ENCODE data around the gene SRGAP1. TPM values are rescaled to one million over a fixed set of nuclear protein-coding genes. Genes with fewer than 3 reads are reported as not detected.

Gene SRGAP1
- polyA plus RNA-seq, 1 donor (not counting 4 experiments of a cell fraction or from before 2014, with no cell fraction given) = 4.5 TPM

- no peak overlapping the region for H3K27ac ChIP-seq (ENCODE audit: control insufficient read depth, insufficient read depth, low read length)
- peaks cover 0 to 3% of the 10 kb centered on the region in 2 experiments for H3K36me3 ChIP-seq (ENCODE audit: control insufficient read depth in 2 of 2, extremely low read depth in 1 of 2, insufficient read depth in 2 of 2, low read length in 2 of 2)
- H3K4me2 ChIP-seq (ENCODE audit: control insufficient read depth, extremely low read depth, insufficient read depth, low read depth, low read length) = no peak overlapping the region
- TF ChIP-seq CTCF (optimal IDR thresholded peaks at IDR 0.05 in 1 of 3, IDR thresholded peaks at IDR 0.05 in 1 of 3, conservative IDR thresholded peaks at IDR 0.05 in 1 of 3; ENCODE audit: extremely low read depth in 1 of 3, insufficient read depth in 2 of 3, low read length in 3 of 3) = no peak
- DNase-seq (ENCODE audit: low read depth, low spot score) = no peak
- H3K79me2 ChIP-seq (ENCODE audit: control insufficient read depth, insufficient read depth, low read length) = peaks cover 29% of the 10 kb centered on the region
- H3K9me3 ChIP-seq (ENCODE audit: control insufficient read depth, low read depth, low read length) = no peaks in the 10 kb centered on the region
- H3K4me1 ChIP-seq (ENCODE audit: control insufficient read depth, extremely low read depth, insufficient read depth, low read length) = peaks cover 6% of the 10 kb centered on the region
- no peak overlapping the region for H3K4me3 ChIP-seq (ENCODE audit: control insufficient read depth in 2 of 3, extremely low read depth in 1 of 3, insufficient read depth in 2 of 3, low read depth in 1 of 3, low read length in 3 of 3)
- no peak for FAIRE-seq
- dilution Hi-C loops (cut with MboI; ENCODE audit: extremely low pct_ligation_motif_present, low sequenced_read_pairs) = no loop called here
- no peak overlapping the region for H3K9ac ChIP-seq (ENCODE audit: control insufficient read depth, extremely low read depth, insufficient read depth, low read length)
- no peak overlapping the region for H2AFZ ChIP-seq (ENCODE audit: control insufficient read depth, low read length)
- H4K20me1 ChIP-seq (ENCODE audit: control insufficient read depth, extremely low read depth, insufficient read depth, low read length) = no peaks in the 10 kb centered on the region
- H3K27me3 ChIP-seq (ENCODE audit: control insufficient read depth, extremely low read depth, insufficient read depth, low read length) = no peaks in the 10 kb centered on the region
- H3K9me1 ChIP-seq (ENCODE audit: control insufficient read depth, extremely low read depth, insufficient read depth, low read length) = no peaks in the 10 kb centered on the region
These were observed 100.2 kb downstream of the SRGAP1 start for GRCh38 chr12:63944586-63945228.

GRCh38 chr12:63945777-63946176, 101.3 kb downstream of the SRGAP1 start:
- Histone ChIP-seq H3K27me3 (ENCODE audit: control insufficient read depth, extremely low read depth, insufficient read depth, low read length) (no peaks in the 10 kb centered on the region), H3K4me1 (ENCODE audit: control insufficient read depth, extremely low read depth, insufficient read depth, low read length) (peaks cover 6% of the 10 kb centered on the region), H3K27ac (ENCODE audit: control insufficient read depth, insufficient read depth, low read length) (no peak overlapping the region), H3K36me3 (ENCODE audit: control insufficient read depth in 2 of 2, extremely low read depth in 1 of 2, insufficient read depth in 2 of 2, low read length in 2 of 2) (peaks cover 2 to 3% of the 10 kb centered on the region in 2 experiments), H3K4me3 (ENCODE audit: control insufficient read depth in 2 of 3, extremely low read depth in 1 of 3, insufficient read depth in 2 of 3, low read depth in 1 of 3, low read length in 3 of 3) (no peak overlapping the region), H3K79me2 (ENCODE audit: control insufficient read depth, insufficient read depth, low read length) (peaks cover 26% of the 10 kb centered on the region), H3K9ac (ENCODE audit: control insufficient read depth, extremely low read depth, insufficient read depth, low read length) (no peak overlapping the region), H3K9me3 (ENCODE audit: control insufficient read depth, low read depth, low read length) (no peaks in the 10 kb centered on the region), H3K4me2 (ENCODE audit: control insufficient read depth, extremely low read depth, insufficient read depth, low read depth, low read length) (no peak overlapping the region), H4K20me1 (ENCODE audit: control insufficient read depth, extremely low read depth, insufficient read depth, low read length) (no peaks in the 10 kb centered on the region), H2AFZ (ENCODE audit: control insufficient read depth, low read length) (no peak overlapping the region), H3K9me1 (ENCODE audit: control insufficient read depth, extremely low read depth, insufficient read depth, low read length) (no peaks in the 10 kb centered on the region)
- TF ChIP-seq CTCF (optimal IDR thresholded peaks at IDR 0.05 in 1 of 3, IDR thresholded peaks at IDR 0.05 in 1 of 3, conservative IDR thresholded peaks at IDR 0.05 in 1 of 3; ENCODE audit: extremely low read depth in 1 of 3, insufficient read depth in 2 of 3, low read length in 3 of 3) (no peak), EZH2 (IDR thresholded peaks at IDR 0.05; ENCODE audit: low read length) (no peak)
- dilution Hi-C loops (cut with MboI; ENCODE audit: extremely low pct_ligation_motif_present, low sequenced_read_pairs) = no loop called here
- DNase-seq (ENCODE audit: low read depth, low spot score) (peak; percentile 26), FAIRE-seq (peak; percentile 64)
